Activated naive CD4-positive, alpha-beta T cell treated with anti-CD3 and anti-CD28 coated beads, Interleukin-2, amount 10 ng/mL, durations not matched to agents 7 days and 5 days (primary cell): ENCODE measurements around the gene PXDC1.

Experiments used
- CTCF ChIA-PET: fragments of 350-600 bp; sonication (Branson Sonifier 250); formaldehyde crosslinking; loops from one replicate; lab custom pipeline; 2021; ENCODE audit warnings: antibody characterized with exemption; lab: Charles Lee
- DNase-seq: peaks from one replicate; pipeline ENCODE4 v3.0.0-alpha.2; 2020
- H3K27ac Mint-ChIP-seq: one replicate; pipeline ENCODE4 v1.8.0; 2021; ENCODE audit warnings: mild to moderate bottlenecking, moderate library complexity, mixed read lengths
- H3K27me3 Mint-ChIP-seq: one replicate; pipeline ENCODE4 v1.8.0; 2021; ENCODE audit warnings: mild to moderate bottlenecking, mixed read lengths
- H3K36me3 Mint-ChIP-seq: one replicate; pipeline ENCODE4 v1.8.0; 2021; ENCODE audit warnings: mixed read lengths
- H3K4me1 Mint-ChIP-seq: one replicate; pipeline ENCODE4 v1.8.0; 2021; ENCODE audit warnings: mixed read lengths
- H3K4me3 Mint-ChIP-seq: one replicate; pipeline ENCODE4 v1.8.0; 2021; ENCODE audit warnings: mild to moderate bottlenecking, moderate library complexity, mixed read lengths
- H3K9me3 Mint-ChIP-seq: one replicate; pipeline ENCODE4 v1.8.0; 2021; ENCODE audit warnings: mixed read lengths

The PXDC1 gene

GRCh38 chr6:3751077-3751729, at the start of gene PXDC1:
PXDC1 (minus strand) TSS chr6:3751713; CDS start chr6:3751531, 182 bp downstream.
- peak; percentile 46 for DNase-seq
- peaks cover 88% of the 10 kb centered on the region for H3K27me3 Mint-ChIP-seq

DNA sequence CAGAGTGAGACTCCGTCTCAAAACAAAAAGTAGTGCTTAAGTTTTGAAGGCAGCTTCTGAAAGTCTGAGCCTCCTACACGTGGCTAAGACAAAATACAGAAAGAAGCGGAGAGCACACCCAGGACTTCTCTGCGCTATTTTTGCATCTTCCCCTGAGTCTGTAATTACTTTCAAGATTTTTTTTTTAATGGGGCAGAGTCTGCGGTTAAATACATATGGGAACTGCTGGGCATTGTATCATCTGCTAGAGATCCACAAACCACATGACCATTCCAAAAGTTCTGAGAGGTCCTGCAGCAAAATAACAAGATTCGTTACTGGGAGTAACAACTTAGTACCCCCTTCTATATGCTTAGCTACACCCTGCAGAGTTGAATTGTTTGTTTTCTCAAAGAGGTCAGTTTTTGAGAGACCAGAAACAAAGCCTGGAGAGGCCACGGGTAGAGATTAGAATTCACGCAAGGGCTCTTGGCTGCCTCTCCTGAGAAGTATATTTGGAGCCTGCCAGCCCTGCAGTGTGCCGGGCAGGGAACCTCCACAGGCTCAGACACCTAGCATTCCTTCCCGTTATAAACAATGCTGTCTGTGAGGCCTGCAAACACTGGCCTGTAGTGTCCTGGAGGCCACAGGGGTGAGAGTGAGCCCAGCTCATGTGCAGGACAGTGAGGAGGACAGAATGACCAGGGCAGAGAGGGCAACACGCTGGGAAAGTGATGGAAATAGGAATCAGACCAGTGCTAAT, 49.5 kb upstream of the PXDC1 start:
- Mint-ChIP-seq H3K27me3 (peaks cover 7% of the 10 kb centered on the region), H3K4me1 (no peaks in the 10 kb centered on the region), H3K4me3 (no peak overlapping the region), H3K27ac (no peak overlapping the region), H3K36me3 (no peaks in the 10 kb centered on the region), H3K9me3 (no peaks in the 10 kb centered on the region)
- CTCF ChIA-PET: no interaction called here
- no peak for DNase-seq

More at GRCh38 chr6:3751077-3751729, at the start of gene PXDC1:
- no peaks in the 10 kb centered on the region for H3K36me3 Mint-ChIP-seq
- CTCF ChIA-PET: no interaction called here
- H3K9me3 Mint-ChIP-seq: no peaks in the 10 kb centered on the region
- H3K4me1 Mint-ChIP-seq: peaks cover 6% of the 10 kb centered on the region
- H3K27ac Mint-ChIP-seq: no peak within 1 kb of the TSS
- H3K4me3 Mint-ChIP-seq: peak within 1 kb of the TSS; percentile 45

- Mint-ChIP-seq H3K4me3 (no peak overlapping the region), H3K9me3 (no peaks in the 10 kb centered on the region), H3K27me3 (peaks cover 7% of the 10 kb centered on the region), H3K27ac (no peak overlapping the region), H3K36me3 (no peaks in the 10 kb centered on the region), H3K4me1 (no peaks in the 10 kb centered on the region)
- CTCF ChIA-PET: no interaction called here
- DNase-seq: no peak
Observed at GRCh38 chr6:3799719-3800118, 48.2 kb upstream of the PXDC1 start.

- CTCF ChIA-PET: no interaction called here
- no peak overlapping the region for H3K27ac Mint-ChIP-seq
Observed at GRCh38 chr6:3798055-3798919, 46.8 kb upstream of the PXDC1 start.

DNA sequence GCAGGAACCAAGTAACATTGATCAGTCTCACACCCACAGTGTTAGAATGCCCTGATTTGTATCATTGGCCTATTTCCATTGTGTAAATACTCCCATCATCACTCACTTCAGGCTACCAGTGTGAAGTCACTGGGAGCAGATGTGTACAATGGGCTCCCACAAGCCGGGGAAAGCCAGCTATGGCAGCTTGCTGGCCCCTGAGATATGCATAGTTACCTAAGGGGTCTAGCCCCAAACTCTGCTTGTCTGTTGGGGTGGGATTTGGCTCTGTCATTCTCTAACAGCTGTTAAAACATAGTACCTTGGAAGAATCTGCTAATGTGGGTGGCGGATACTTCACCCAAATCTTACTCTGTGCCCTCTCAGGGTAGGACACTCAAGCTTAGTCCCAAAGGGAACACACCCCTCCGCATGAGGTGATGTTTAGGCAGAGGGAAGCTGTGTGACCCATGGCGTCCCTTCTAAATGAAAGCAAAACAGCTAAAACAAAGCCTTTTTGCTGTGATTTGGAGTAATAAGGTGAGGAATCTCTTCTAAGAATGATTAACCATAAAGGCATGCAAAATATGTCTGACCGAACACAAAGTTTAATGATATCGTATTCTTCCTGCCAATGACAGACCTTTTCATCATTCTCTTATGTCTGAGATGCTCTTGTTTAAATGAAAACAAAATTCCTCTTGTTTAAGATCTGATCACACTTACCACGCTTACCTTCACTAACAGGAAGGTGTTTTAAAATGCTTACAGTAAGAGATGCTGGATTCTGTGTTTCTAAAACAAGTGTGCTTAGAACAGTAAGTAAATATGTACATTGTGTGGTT, 45.9 kb upstream of the PXDC1 start:
- peaks cover 10% of the 10 kb centered on the region for H3K27me3 Mint-ChIP-seq
- H3K27ac Mint-ChIP-seq: no peak overlapping the region
- CTCF ChIA-PET: no interaction called here
- no peaks in the 10 kb centered on the region for H3K9me3 Mint-ChIP-seq
- DNase-seq: no peak
- H3K36me3 Mint-ChIP-seq: no peaks in the 10 kb centered on the region
- H3K4me3 Mint-ChIP-seq: no peak overlapping the region
- H3K4me1 Mint-ChIP-seq: no peaks in the 10 kb centered on the region

More at GRCh38 chr6:3798055-3798919, 46.8 kb upstream of the PXDC1 start:
- H3K4me3 Mint-ChIP-seq: no peak overlapping the region
- H3K36me3 Mint-ChIP-seq: no peaks in the 10 kb centered on the region
- no peaks in the 10 kb centered on the region for H3K9me3 Mint-ChIP-seq
- peaks cover 7% of the 10 kb centered on the region for H3K27me3 Mint-ChIP-seq
- no peak for DNase-seq
- H3K4me1 Mint-ChIP-seq: no peaks in the 10 kb centered on the region

GRCh38 chr6:3796719-3797041, 45.2 kb upstream of the PXDC1 start:
- no peak overlapping the region for H3K4me3 Mint-ChIP-seq
- no peaks in the 10 kb centered on the region for H3K36me3 Mint-ChIP-seq
- no peak for DNase-seq
- no peaks in the 10 kb centered on the region for H3K9me3 Mint-ChIP-seq
- no peak overlapping the region for H3K27ac Mint-ChIP-seq
- no peaks in the 10 kb centered on the region for H3K4me1 Mint-ChIP-seq
- peaks cover 10% of the 10 kb centered on the region for H3K27me3 Mint-ChIP-seq
- CTCF ChIA-PET: no interaction called here

DNA sequence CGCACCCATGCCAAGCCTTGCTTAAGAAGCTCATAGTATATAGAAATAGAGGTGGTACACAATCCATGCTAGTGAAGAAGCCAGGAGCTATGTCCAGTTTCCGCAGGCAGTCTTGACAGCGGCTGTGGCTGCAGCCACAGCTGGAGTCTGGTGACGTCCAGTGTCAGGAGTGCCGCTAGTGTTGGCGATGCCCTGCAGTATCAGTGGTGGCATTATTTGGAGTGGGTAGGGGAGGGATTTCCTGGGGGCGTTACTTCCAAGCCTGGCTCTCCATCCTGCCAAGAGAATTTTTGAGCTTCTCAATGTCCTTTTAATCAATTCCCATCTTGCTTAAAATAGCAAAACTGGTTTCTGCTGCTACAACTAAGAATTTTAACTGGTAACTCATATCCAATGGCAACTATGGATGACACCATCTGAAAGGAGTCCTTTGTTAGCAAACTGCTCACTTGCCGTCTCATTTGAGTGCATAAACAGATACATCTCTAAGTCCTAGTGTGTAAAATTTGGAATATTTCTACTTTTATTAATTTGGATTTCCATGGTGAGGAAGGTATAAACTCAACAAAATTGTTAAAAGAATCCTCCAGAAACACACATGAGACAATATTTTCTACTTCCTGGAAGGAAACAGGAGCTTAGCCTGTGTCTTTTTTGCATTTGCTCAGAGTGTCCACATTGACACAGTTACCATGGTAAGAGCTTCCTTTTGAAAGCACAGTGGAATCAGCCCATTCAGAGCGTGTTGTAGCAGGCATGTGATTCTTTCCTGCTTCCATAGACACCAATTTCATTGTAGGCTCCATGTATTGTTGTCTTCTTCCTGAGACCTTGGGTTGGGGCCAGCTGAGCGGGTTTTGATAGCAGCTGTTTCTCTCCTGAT, 44.6 kb upstream of the PXDC1 start:
- CTCF ChIA-PET: interaction anchor here (1.1 kb wide), 1 partner anchor 48 kb away, joined by 3 read pairs; no protein-coding TSS in a partner anchor
- no peak for DNase-seq
- no peaks in the 10 kb centered on the region for H3K9me3 Mint-ChIP-seq
- H3K36me3 Mint-ChIP-seq: no peaks in the 10 kb centered on the region
- H3K27ac Mint-ChIP-seq: no peak overlapping the region
- no peak overlapping the region for H3K4me3 Mint-ChIP-seq
- H3K4me1 Mint-ChIP-seq: no peaks in the 10 kb centered on the region
- H3K27me3 Mint-ChIP-seq: peaks cover 10% of the 10 kb centered on the region

DNA sequence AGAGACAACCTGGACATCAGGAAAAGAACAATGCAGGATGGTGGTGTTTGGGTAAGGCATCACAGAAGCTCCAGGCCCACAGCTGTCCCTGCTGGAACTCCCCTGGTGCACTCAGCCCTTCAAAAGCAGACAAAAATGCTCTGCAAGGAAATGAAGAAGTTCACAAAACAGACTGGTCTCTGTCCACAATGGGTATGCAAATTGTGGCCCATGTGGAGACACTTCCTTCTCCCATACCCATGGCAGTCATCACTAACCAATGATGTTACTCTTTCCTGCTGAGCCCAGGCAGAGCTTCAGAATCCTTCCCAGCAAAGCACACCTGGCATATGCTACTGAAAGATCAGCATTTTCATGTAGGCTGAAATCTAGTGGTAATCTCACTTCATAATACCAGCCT, 42.6 kb upstream of the PXDC1 start:
- no peaks in the 10 kb centered on the region for H3K4me1 Mint-ChIP-seq
- H3K9me3 Mint-ChIP-seq: no peaks in the 10 kb centered on the region
- CTCF ChIA-PET: no interaction called here
- no peak overlapping the region for H3K27ac Mint-ChIP-seq
- no peaks in the 10 kb centered on the region for H3K36me3 Mint-ChIP-seq
- no peak for DNase-seq
- H3K4me3 Mint-ChIP-seq: no peak overlapping the region
- H3K27me3 Mint-ChIP-seq: peaks cover 3% of the 10 kb centered on the region

DNA sequence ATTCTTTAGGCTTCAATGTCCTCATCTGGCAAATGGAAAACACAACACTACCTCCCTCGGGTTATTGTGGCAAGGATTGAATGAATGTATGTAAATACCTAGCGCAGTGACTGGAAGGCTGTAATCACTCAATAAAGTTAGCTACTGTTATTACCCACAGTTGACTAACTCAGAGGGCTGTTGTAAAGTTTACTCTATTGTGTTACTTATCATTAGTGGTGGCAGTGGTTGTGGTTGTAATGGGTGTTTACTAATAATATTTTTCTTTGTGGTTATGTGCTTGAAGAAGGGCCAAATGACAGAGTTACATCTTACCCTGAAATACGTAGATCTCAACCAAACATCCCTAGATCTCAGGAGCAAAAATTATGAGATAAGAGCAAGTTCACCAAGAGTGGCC, 42.0 kb upstream of the PXDC1 start:
- H3K27ac Mint-ChIP-seq: no peak overlapping the region
- H3K9me3 Mint-ChIP-seq: no peaks in the 10 kb centered on the region
- H3K27me3 Mint-ChIP-seq: peaks cover 3% of the 10 kb centered on the region
- H3K4me1 Mint-ChIP-seq: no peaks in the 10 kb centered on the region
- H3K36me3 Mint-ChIP-seq: no peaks in the 10 kb centered on the region
- H3K4me3 Mint-ChIP-seq: no peak overlapping the region
- CTCF ChIA-PET: no interaction called here
- DNase-seq: no peak

DNA sequence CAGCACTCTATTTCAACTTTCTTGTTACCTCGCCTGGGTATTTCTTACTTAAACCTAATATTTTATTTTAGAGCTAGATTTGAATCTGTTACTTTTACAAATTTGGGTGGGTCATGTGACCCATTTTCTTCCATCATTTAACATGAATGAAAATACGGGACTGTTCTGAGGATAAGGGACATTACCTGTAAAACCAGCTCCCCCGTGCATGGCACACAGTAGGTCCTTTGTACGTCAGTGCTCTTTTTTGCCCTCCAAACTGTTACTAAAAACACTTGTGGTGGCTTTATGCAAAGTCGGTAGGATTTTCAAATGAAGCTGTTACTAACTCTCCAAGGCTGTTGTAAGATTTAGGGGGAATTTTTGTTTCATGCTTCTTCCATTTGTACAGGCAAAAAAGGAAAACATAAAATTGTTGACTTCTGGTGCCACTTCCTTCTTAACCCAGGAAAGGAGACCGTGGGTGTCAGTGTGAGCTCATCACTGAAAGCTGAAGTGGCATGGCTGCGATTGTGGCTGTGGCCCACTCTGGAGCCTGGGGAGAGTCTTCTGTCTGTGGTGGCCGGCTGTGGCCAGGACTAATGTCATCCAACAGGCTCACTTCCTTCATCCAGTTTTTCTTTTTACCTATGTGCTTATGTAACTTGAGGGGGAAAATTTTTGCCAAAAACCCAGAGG, 40.2 kb upstream of the PXDC1 start:
- H3K27me3 Mint-ChIP-seq: peaks cover 3% of the 10 kb centered on the region
- no peaks in the 10 kb centered on the region for H3K4me1 Mint-ChIP-seq
- no peaks in the 10 kb centered on the region for H3K9me3 Mint-ChIP-seq
- no peaks in the 10 kb centered on the region for H3K36me3 Mint-ChIP-seq
- no peak overlapping the region for H3K4me3 Mint-ChIP-seq
- H3K27ac Mint-ChIP-seq: no peak overlapping the region
- CTCF ChIA-PET: no interaction called here
- no peak for DNase-seq

GRCh38 chr6:3789896-3790558, 38.5 kb upstream of the PXDC1 start:
- Mint-ChIP-seq H3K36me3 (no peaks in the 10 kb centered on the region), H3K27me3 (peaks cover 3% of the 10 kb centered on the region), H3K27ac (no peak overlapping the region), H3K4me3 (no peak overlapping the region), H3K4me1 (no peaks in the 10 kb centered on the region), H3K9me3 (no peaks in the 10 kb centered on the region)
- CTCF ChIA-PET: no interaction called here
- DNase-seq: no peak
